Small intestine (tissue), 7 donors: ENCODE results near the gene TAF4B. TPM values are rescaled to one million over a fixed set of nuclear protein-coding genes. Genes with fewer than 3 reads are reported as not detected.
"Not testable (repeated sequence)": the region's sequence is repeated elsewhere in the genome, so short reads cannot be mapped to it uniquely, and the experiment has no call there.

Experiments used
- DNase-seq, 2 donors: peaks; one replicate each; pipeline versions ENCODE4 v3.0.0 to v3.0.0-alpha.2; 2013
- FAIRE-seq: peaks from 2 replicates; lab custom pipeline; 2012; peaks lifted over from hg19 to GRCh38; lab: Jason Lieb, UNC
- H3K27ac ChIP-seq, 3 donors: one replicate each; pipeline ENCODE4 v1.5.1; 2013; ENCODE audit warnings: low read length in 2 of 3, mild to moderate bottlenecking in 2 of 3, control low read depth in 1 of 3, inconsistent platforms in 1 of 3, low read depth in 1 of 3, moderate library complexity in 1 of 3
- H3K27me3 ChIP-seq, 3 donors: one replicate each; pipeline ENCODE4 v1.6.1; 2013; ENCODE audit warnings: low read length in 3 of 3, inconsistent platforms in 1 of 3; ENCODE audit not compliant: control insufficient read depth in 3 of 3, insufficient read depth in 3 of 3
- H3K36me3 ChIP-seq, 3 donors: one replicate each; pipeline ENCODE4 v1.6.1; 2013; ENCODE audit warnings: low read length in 3 of 3, inconsistent platforms in 1 of 3, low read depth in 1 of 3, mild to moderate bottlenecking in 1 of 3, moderate library complexity in 1 of 3; ENCODE audit not compliant: control insufficient read depth in 3 of 3, insufficient read depth in 2 of 3
- H3K4me1 ChIP-seq, 3 donors: one replicate each; pipeline ENCODE4 v1.6.1; 2013; ENCODE audit warnings: low read length in 2 of 3, inconsistent platforms in 1 of 3, low read depth in 1 of 3, mild to moderate bottlenecking in 1 of 3, moderate library complexity in 1 of 3; ENCODE audit not compliant: control insufficient read depth in 3 of 3, insufficient read depth in 2 of 3
- H3K4me3 ChIP-seq, 3 donors: one replicate each; pipeline ENCODE4 v1.5.1; 2013; ENCODE audit warnings: low read length in 3 of 3, control low read depth in 1 of 3, inconsistent platforms in 1 of 3, low read depth in 1 of 3, mild to moderate bottlenecking in 1 of 3, moderate library complexity in 1 of 3
- H3K9me3 ChIP-seq, 2 donors: one replicate each; pipeline ENCODE4 v1.6.1; 2013; ENCODE audit warnings: low read depth in 1 of 2, low read length in 1 of 2; ENCODE audit not compliant: control insufficient read depth in 2 of 2, insufficient read depth in 1 of 2
- WGBS, 3 donors: extraction: QIAGEN DNeasy Blood & Tissue Kit; methylation state at CpG; one replicate each; pipeline ENCODE4 v1.1.7; 2013; 5-methylcytosine and 5-hydroxymethylcytosine counted together
- polyA plus RNA-seq, 4 donors: library from polyadenylated mRNA; stranded (reverse) in 3 of 4; unstranded in 1 of 4; fragments of 200-250 nt in 3 of 4; fragments of 120-200 nt in 1 of 4; gene quantifications; one replicate each; pipeline versions ENCODE4 v1.2.1 to v1.2.3, GENCODE V29; 2013
- donor health status: healthy with polysubstance abuse.
- donor health status: control.
- donor health status: control.
- donor health status: Bipolar disorder and iron deficiency.
- donor health status: healthy.

Gene TAF4B
- polyA plus RNA-seq, 4 donors = 0.22 to 3.4 (median 1.7) TPM

DNA sequence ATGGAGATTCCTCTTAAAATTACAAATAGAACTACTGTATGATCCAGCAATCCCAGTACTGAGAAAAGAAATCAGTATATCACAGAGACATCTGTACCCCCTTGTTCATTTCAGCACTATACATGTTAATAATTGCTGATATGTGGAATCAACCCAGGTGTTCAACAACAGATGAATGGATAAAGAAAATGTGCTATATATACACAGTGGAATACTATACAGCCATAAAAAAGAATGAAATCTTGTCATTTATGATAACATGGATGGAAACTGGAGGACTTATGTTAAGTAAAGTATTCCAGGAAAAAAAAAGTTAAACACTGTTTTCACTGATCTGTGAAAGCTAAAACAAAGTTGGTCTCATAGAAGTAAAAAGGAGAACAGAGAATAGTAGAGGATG is 124.7 kb downstream of the TAF4B start:
- H3K27me3 ChIP-seq = no peaks in the 10 kb centered on the region
- H3K4me3 ChIP-seq = no peak overlapping the region
- no peaks in the 10 kb centered on the region for H3K36me3 ChIP-seq
- H3K9me3 ChIP-seq = peaks cover 0 to 7% of the 10 kb centered on the region in 2 donors
- no peak overlapping the region for H3K27ac ChIP-seq
- FAIRE-seq = no peak
- no peaks in the 10 kb centered on the region for H3K4me1 ChIP-seq
- DNase-seq = no peak

DNA sequence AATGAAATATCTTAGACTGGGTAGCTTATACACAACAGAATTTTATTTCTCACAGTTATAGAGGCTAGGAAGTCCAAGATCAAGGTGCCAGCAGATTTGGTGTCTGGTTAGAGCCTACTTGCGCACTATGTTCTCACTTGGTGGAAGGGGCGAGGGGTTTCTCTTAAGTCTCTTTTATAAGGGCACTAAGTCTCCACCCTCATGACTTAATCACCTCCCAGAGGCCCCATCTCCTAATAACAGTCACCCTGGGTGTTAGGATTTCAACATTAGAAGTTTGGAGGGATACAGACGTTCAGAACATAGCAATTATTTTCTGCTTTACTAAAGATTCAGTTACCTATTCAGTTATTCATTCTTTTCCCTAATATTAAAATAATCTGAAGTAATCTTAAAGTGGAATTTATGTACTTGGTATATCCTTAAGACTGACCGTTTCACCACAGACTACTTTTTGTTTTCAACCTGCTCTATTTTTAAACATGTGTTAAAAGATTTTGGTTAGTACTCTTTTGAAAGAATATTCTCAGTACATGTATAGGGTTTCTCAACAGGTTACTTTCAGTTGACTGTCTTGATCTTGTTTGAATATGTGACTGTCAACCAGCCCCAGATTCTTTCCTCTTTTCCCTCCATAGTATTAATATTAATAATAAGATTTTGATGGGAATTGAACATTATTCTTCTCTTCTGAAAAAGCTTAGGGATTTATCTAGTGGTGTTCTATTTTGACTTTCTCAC is 130.0 kb downstream of the TAF4B start:
- DNase-seq = no peak
- H3K4me3 ChIP-seq = no peak overlapping the region
- FAIRE-seq = no peak
- no peaks in the 10 kb centered on the region for H3K9me3 ChIP-seq
- WGBS, 3 donors = 87 to 91% (median 88%) methylated on average over 4 of the region's 4 CpGs
- H3K27me3 ChIP-seq = no peaks in the 10 kb centered on the region
- no peak overlapping the region for H3K27ac ChIP-seq
- H3K36me3 ChIP-seq = no peaks in the 10 kb centered on the region
- H3K4me1 ChIP-seq = no peaks in the 10 kb centered on the region

DNA sequence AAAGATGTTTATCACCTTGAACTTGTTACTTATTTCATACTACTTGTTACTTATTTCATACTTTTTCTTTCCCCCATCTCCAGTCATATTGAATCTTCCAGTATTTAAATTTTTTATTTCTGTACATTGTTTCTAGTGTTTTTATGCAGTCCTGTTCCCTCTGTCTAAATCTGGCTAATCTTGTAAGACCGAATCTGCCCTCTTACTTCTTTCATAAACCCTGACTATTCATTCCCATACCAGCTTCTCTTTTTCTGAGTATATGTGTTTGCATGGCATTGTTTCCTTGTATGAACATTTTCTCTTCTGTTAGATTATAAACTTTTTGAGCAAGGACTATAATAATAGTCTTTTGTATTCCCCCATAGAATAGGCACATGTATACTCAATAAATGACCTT is 131.7 kb downstream of the TAF4B start:
- H3K27ac ChIP-seq = no peak overlapping the region
- FAIRE-seq (no peak), DNase-seq (no peak)
- H3K9me3 ChIP-seq = no peaks in the 10 kb centered on the region
- WGBS, 3 donors = 73 to 84% (median 81%) methylated on average over 1 of the region's 1 CpG
- H3K36me3 ChIP-seq = no peaks in the 10 kb centered on the region
- H3K27me3 ChIP-seq = no peaks in the 10 kb centered on the region
- no peak overlapping the region for H3K4me3 ChIP-seq
- H3K4me1 ChIP-seq = no peaks in the 10 kb centered on the region

- Histone ChIP-seq H3K4me3 (no peak overlapping the region), H3K27me3 (no peaks in the 10 kb centered on the region), H3K27ac (no peak overlapping the region), H3K4me1 (no peaks in the 10 kb centered on the region), H3K9me3 (no peaks in the 10 kb centered on the region), H3K36me3 (no peaks in the 10 kb centered on the region)
- no peak for FAIRE-seq
- no peak for DNase-seq
These were observed 135.8 kb downstream of the TAF4B start for GRCh38 chr18:26362021-26362420.

DNA sequence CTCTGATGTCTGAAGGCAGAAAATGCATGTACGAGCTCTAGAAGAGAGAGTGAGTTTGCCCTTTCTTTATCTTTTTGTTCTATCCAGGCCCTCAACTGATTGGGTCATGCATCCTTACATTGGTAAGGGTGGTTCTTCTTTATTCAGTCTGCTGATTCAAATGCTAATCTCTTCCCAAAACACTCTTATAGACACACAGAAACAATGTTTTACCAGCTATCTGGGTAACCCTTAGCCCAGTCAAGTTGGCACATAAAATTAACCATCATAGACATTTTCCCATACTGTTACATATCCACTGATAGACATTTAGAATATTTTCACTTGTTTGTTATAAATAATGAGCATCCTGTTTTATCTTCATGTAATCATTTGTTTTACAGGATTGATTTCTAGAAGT is 141.2 kb downstream of the TAF4B start:
- peaks cover 0 to 3% of the 10 kb centered on the region in 2 donors for H3K9me3 ChIP-seq
- DNase-seq (no peak), FAIRE-seq (no peak)
- H3K36me3 ChIP-seq = no peaks in the 10 kb centered on the region
- H3K4me1 ChIP-seq = no peaks in the 10 kb centered on the region
- H3K27ac ChIP-seq = no peak overlapping the region
- H3K27me3 ChIP-seq = no peaks in the 10 kb centered on the region
- WGBS, 3 donors = 94 to 100% (median 96%) methylated on average over 1 of the region's 1 CpG
- H3K4me3 ChIP-seq = no peak overlapping the region

DNA sequence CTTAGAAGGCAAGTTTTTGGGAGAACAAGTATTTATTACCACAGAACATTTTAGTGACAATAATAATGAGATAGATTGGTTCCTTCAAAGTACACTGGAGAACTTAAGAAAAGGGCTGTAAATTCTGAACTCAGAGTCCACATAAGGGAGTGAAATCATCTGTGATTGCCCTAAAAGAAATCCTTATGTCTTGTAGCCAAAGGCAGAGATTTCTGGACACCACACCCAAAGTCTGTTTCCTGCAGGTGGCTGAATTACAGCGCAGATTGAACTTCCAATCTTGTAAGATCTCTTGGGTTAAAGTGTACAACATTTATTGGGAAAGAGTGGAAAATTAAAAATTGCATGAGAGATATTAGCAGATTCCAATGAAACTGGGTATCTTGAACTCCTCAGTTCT is 143.8 kb downstream of the TAF4B start:
- no peak for FAIRE-seq
- peaks cover 0 to 3% of the 10 kb centered on the region in 2 donors for H3K9me3 ChIP-seq
- H3K27ac ChIP-seq = no peak overlapping the region
- WGBS, 3 donors = 71 to 79% (median 72%) methylated on average over 1 of the region's 1 CpG
- H3K4me3 ChIP-seq = no peak overlapping the region
- no peaks in the 10 kb centered on the region for H3K4me1 ChIP-seq
- peak in 1 of 2 donors; percentile 3 for DNase-seq
- H3K27me3 ChIP-seq = no peaks in the 10 kb centered on the region
- no peaks in the 10 kb centered on the region for H3K36me3 ChIP-seq

- WGBS, 3 donors = 95 to 98% (median 95%) methylated on average over 1 of the region's 1 CpG
- DNase-seq (no peak), FAIRE-seq (no peak)
- H3K4me3 ChIP-seq = no peak overlapping the region
- no peaks in the 10 kb centered on the region for H3K36me3 ChIP-seq
- H3K27ac ChIP-seq = no peak overlapping the region
- H3K27me3 ChIP-seq = no peaks in the 10 kb centered on the region
- H3K4me1 ChIP-seq = no peaks in the 10 kb centered on the region
- no peaks in the 10 kb centered on the region for H3K9me3 ChIP-seq
These were observed 149.9 kb downstream of the TAF4B start for GRCh38 chr18:26376105-26376504.

DNA sequence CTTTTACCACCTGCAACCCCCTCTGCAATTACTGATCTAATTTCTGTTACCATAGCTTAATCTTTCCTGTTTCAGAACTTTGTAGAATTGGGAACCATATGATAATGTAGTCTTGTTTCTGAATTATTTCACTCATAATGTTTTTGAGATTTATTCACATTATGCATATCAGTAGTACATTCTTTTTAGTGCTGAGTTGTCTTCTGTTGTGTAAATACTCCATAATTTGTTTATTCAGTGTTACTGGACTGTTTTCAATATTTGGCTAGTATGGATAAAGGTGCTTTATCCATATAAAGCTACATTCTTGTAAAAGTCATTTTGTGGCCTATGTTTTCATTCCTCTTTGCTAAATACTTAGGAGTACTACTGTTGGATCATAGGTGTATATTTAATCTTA is 152.5 kb downstream of the TAF4B start:
- no peaks in the 10 kb centered on the region for H3K4me1 ChIP-seq
- H3K36me3 ChIP-seq = no peaks in the 10 kb centered on the region
- no peaks in the 10 kb centered on the region for H3K27me3 ChIP-seq
- FAIRE-seq (no peak), DNase-seq (no peak)
- H3K4me3 ChIP-seq = no peak overlapping the region
- no peaks in the 10 kb centered on the region for H3K9me3 ChIP-seq
- H3K27ac ChIP-seq = no peak overlapping the region

DNA sequence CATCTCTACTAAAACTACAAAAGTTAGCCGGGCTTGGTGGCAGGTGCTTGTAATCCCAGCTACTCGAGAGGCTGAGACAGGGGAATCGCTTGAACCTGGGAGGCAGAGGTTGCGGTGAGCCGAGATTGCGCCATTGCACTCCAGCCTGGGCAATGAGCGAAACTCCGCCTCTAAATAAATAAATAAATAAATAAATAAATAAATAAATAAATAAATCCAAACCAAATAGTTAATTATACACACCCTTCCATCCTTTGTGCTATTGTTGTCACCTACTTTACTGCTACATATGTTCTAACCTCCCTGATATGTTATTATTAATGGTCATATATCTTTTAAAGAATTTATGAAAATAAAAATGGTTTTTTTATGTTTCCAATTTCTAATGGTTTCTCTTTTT is 155.3 kb downstream of the TAF4B start:
- H3K27ac ChIP-seq, H3K4me3 ChIP-seq, H3K4me1 ChIP-seq, H3K36me3 ChIP-seq, DNase-seq, H3K9me3 ChIP-seq, H3K27me3 ChIP-seq: not testable (repeated sequence)
- 91 to 98% (median 97%) methylated on average over 8 of the region's 8 CpGs for WGBS, 3 donors
- FAIRE-seq = peak; percentile 26
